C4-2B (cell line): Measurements from ENCODE around the gene RAB44.
"Not testable (repeated sequence)": the region's sequence is repeated elsewhere in the genome, so short reads cannot be mapped to it uniquely, and the experiment has no call there.

ENCODE experiments used
- CTCF ChIP-seq: fragments of 450-650 bp; conservative IDR thresholded peaks from 2 replicates; pipeline ENCODE4 v1.5.1; 2017; ENCODE audit warnings: mild to moderate bottlenecking
- ZFX ChIP-seq: fragments of 450-650 bp; IDR thresholded peaks from 2 replicates; pipeline ENCODE4 v1.6.1; 2017

- not testable (repeated sequence) for TF ChIP-seq CTCF, ZFX
These were observed 7.4 kb downstream of the RAB44 start for GRCh38 chr6:36704961-36705577.
